Measurements from ENCODE around the gene METTL27. TPM values are rescaled to one million over a fixed set of nuclear protein-coding genes. Genes with fewer than 3 reads are reported as not detected.

The METTL27 gene
- total and polyA plus RNA-seq, 4 donors, result 1.0 to 1.7 (median 1.6) TPM

DNA sequence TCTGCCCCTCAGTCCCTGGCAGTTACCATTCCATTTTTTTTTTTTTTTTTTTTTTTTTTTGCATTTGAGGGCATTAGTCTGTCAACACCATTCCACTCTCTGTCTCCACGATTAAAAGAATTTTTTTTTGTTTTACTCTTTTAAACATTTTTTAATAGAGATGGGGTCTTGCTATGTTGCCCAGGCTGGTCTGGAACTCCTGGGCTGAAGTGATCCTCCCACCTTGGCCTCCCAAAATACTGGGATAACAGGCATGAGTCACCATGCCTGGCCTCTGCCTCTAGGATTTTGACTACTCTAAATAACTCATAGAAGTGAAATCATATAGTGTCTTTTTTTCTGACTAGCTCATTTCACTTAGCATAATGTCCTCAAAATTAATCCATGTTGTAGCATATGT, 55.7 kb downstream of the METTL27 start:
- no peaks in the 10 kb centered on the region for H3K4me1 ChIP-seq (ENCODE audit: control insufficient read depth in 4 of 4, insufficient read depth in 4 of 4, low read length in 3 of 4)
- no peak overlapping the region for H3K27ac ChIP-seq (ENCODE audit: low read depth in 1 of 2, low read length in 2 of 2)
- TF ChIP-seq NR2F2 (IDR thresholded peaks at IDR 0.05) (no peak), RXRA (IDR thresholded peaks at IDR 0.05) (no peak), JUND (IDR thresholded peaks at IDR 0.05) (no peak), YY1 (IDR thresholded peaks at IDR 0.05) (no peak), FOXA1 (IDR thresholded peaks at IDR 0.05) (no peak), GABPA (IDR thresholded peaks at IDR 0.05 in 1 of 2, conservative IDR thresholded peaks at IDR 0.05 in 1 of 2) (no peak), SP1 (IDR thresholded peaks at IDR 0.05) (no peak), EGR1 (IDR thresholded peaks at IDR 0.05; ENCODE audit: low read depth in 2 of 2) (no peak), HNF4G (IDR thresholded peaks at IDR 0.05) (no peak), TAF1 (conservative IDR thresholded peaks at IDR 0.05) (no peak), RAD21 (IDR thresholded peaks at IDR 0.05) (no peak), HNF4A (conservative IDR thresholded peaks at IDR 0.05) (no peak), FOXA2 (IDR thresholded peaks at IDR 0.05) (no peak)
- TF ChIP-seq, protein P1, sequence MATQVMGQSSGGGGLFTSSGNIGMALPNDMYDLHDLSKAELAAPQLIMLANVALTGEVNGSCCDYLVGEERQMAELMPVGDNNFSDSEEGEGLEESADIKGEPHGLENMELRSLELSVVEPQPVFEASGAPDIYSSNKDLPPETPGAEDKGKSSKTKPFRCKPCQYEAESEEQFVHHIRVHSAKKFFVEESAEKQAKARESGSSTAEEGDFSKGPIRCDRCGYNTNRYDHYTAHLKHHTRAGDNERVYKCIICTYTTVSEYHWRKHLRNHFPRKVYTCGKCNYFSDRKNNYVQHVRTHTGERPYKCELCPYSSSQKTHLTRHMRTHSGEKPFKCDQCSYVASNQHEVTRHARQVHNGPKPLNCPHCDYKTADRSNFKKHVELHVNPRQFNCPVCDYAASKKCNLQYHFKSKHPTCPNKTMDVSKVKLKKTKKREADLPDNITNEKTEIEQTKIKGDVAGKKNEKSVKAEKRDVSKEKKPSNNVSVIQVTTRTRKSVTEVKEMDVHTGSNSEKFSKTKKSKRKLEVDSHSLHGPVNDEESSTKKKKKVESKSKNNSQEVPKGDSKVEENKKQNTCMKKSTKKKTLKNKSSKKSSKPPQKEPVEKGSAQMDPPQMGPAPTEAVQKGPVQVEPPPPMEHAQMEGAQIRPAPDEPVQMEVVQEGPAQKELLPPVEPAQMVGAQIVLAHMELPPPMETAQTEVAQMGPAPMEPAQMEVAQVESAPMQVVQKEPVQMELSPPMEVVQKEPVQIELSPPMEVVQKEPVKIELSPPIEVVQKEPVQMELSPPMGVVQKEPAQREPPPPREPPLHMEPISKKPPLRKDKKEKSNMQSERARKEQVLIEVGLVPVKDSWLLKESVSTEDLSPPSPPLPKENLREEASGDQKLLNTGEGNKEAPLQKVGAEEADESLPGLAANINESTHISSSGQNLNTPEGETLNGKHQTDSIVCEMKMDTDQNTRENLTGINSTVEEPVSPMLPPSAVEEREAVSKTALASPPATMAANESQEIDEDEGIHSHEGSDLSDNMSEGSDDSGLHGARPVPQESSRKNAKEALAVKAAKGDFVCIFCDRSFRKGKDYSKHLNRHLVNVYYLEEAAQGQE (IDR thresholded peaks at IDR 0.05), result no peak
- TF ChIP-seq, protein P2, sequence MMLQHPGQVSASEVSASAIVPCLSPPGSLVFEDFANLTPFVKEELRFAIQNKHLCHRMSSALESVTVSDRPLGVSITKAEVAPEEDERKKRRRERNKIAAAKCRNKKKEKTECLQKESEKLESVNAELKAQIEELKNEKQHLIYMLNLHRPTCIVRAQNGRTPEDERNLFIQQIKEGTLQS (IDR thresholded peaks at IDR 0.05), result no peak
- TF ChIP-seq, protein P3, sequence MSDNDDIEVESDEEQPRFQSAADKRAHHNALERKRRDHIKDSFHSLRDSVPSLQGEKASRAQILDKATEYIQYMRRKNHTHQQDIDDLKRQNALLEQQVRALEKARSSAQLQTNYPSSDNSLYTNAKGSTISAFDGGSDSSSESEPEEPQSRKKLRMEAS (IDR thresholded peaks at IDR 0.05), result no peak
- TF ChIP-seq, protein P4, sequence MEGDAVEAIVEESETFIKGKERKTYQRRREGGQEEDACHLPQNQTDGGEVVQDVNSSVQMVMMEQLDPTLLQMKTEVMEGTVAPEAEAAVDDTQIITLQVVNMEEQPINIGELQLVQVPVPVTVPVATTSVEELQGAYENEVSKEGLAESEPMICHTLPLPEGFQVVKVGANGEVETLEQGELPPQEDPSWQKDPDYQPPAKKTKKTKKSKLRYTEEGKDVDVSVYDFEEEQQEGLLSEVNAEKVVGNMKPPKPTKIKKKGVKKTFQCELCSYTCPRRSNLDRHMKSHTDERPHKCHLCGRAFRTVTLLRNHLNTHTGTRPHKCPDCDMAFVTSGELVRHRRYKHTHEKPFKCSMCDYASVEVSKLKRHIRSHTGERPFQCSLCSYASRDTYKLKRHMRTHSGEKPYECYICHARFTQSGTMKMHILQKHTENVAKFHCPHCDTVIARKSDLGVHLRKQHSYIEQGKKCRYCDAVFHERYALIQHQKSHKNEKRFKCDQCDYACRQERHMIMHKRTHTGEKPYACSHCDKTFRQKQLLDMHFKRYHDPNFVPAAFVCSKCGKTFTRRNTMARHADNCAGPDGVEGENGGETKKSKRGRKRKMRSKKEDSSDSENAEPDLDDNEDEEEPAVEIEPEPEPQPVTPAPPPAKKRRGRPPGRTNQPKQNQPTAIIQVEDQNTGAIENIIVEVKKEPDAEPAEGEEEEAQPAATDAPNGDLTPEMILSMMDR (IDR thresholded peaks at IDR 0.05; ENCODE audit: low read depth, low read length, missing input control), result no peak
- TF ChIP-seq, protein P5, sequence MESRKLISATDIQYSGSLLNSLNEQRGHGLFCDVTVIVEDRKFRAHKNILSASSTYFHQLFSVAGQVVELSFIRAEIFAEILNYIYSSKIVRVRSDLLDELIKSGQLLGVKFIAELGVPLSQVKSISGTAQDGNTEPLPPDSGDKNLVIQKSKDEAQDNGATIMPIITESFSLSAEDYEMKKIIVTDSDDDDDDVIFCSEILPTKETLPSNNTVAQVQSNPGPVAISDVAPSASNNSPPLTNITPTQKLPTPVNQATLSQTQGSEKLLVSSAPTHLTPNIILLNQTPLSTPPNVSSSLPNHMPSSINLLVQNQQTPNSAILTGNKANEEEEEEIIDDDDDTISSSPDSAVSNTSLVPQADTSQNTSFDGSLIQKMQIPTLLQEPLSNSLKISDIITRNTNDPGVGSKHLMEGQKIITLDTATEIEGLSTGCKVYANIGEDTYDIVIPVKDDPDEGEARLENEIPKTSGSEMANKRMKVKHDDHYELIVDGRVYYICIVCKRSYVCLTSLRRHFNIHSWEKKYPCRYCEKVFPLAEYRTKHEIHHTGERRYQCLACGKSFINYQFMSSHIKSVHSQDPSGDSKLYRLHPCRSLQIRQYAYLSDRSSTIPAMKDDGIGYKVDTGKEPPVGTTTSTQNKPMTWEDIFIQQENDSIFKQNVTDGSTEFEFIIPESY (IDR thresholded peaks at IDR 0.05), result no peak
- WGBS, result 89% methylated on average over 1 of the region's 1 CpG
- no peaks in the 10 kb centered on the region for H3K9me3 ChIP-seq (ENCODE audit: control insufficient read depth in 4 of 4, low read length in 3 of 4)
- H3K27me3 ChIP-seq (ENCODE audit: control insufficient read depth in 4 of 4, insufficient read depth in 4 of 4, low read length in 3 of 4), result no peaks in the 10 kb centered on the region
- no peak overlapping the region for H3K9ac ChIP-seq (ENCODE audit: low read depth in 1 of 2, low read length in 2 of 2)
- no peak overlapping the region for H3K4me3 ChIP-seq (ENCODE audit: low read depth in 1 of 3, low read length in 3 of 3)
- DNase-seq (ENCODE audit: low spot score), result no peak
- H3K36me3 ChIP-seq (ENCODE audit: control insufficient read depth in 4 of 4, insufficient read depth in 3 of 4, low read depth in 1 of 4, low read length in 3 of 4), result no peaks in the 10 kb centered on the region

Other genes with a start within 250 kb of the METTL27 start
- gene MLXIPL, start 218.0 kb downstream of the METTL27 start, total RNA-seq, result 100 to 1,000 TPM in 1 of 2 donors, 10 to 100 TPM in 1; 50.3 to 384 TPM
- gene MLXIPL, start 218.0 kb downstream of the METTL27 start, polyA plus RNA-seq, result 100 to 1,000 TPM; 148 to 316 TPM
- 1 to 10 TPM in 1 of 2 donors, under 1 TPM in 1; 0.98 to 3.3 TPM for gene VPS37D, start 174.7 kb downstream of the METTL27 start, total RNA-seq
- gene VPS37D, start 174.7 kb downstream of the METTL27 start, polyA plus RNA-seq, result 1 to 10 TPM in 1 of 2 donors, under 1 TPM in 1; 0.38 to 1.6 TPM
- 1 to 10 TPM; 2.1 to 2.3 TPM for gene DNAJC30, start 159.1 kb downstream of the METTL27 start, total RNA-seq
- 1 to 10 TPM; 7.4 to 8.7 TPM for gene DNAJC30, start 159.1 kb downstream of the METTL27 start, polyA plus RNA-seq
- gene BUD23, start 158.9 kb downstream of the METTL27 start, total RNA-seq, result 10 to 100 TPM; 19.1 to 33.4 TPM
- 10 to 100 TPM; 42.2 to 52.6 TPM for gene BUD23, start 158.9 kb downstream of the METTL27 start, polyA plus RNA-seq
- gene STX1A, start 122.8 kb downstream of the METTL27 start, total RNA-seq, result 1 to 10 TPM in 1 of 2 donors, under 1 TPM in 1; 0.79 to 1.9 TPM
- 1 to 10 TPM in 1 of 2 donors, under 1 TPM in 1; 0.49 to 1.4 TPM for gene STX1A, start 122.8 kb downstream of the METTL27 start, polyA plus RNA-seq
- 1 to 10 TPM; 5.1 to 5.9 TPM for gene ABHD11, start 103.7 kb downstream of the METTL27 start, total RNA-seq
- 1 to 10 TPM; 7.4 to 7.6 TPM for gene ABHD11, start 103.7 kb downstream of the METTL27 start, polyA plus RNA-seq
- 10 to 100 TPM in 1 of 2 donors, 1 to 10 TPM in 1; 3.6 to 21.1 TPM for gene CLDN3, start 72.2 kb downstream of the METTL27 start, total RNA-seq
- 10 to 100 TPM; 24.7 to 43.0 TPM for gene CLDN3, start 72.2 kb downstream of the METTL27 start, polyA plus RNA-seq
- 1 to 10 TPM in 1 of 2 donors, under 1 TPM in 1; 0.37 to 1.4 TPM for gene CLDN4, start 11.5 kb downstream of the METTL27 start, total RNA-seq
- 1 to 10 TPM; 1.2 to 2.0 TPM for gene CLDN4, start 11.5 kb downstream of the METTL27 start, polyA plus RNA-seq
- not detected for gene TMEM270, start 18.6 kb upstream of the METTL27 start, total RNA-seq
- gene TMEM270, start 18.6 kb upstream of the METTL27 start, polyA plus RNA-seq, result under 1 TPM in 1 of 2 donors, not detected in 1; 0.09 TPM
- 10 to 100 TPM in 1 of 2 donors, 1 to 10 TPM in 1; 8.7 to 16.3 TPM for gene ELN, start 185.7 kb upstream of the METTL27 start, total RNA-seq
- gene ELN, start 185.7 kb upstream of the METTL27 start, polyA plus RNA-seq, result 10 to 100 TPM in 1 of 2 donors, 1 to 10 TPM in 1; 2.7 to 10.6 TPM
- gene LIMK1, start 241.3 kb upstream of the METTL27 start, total RNA-seq, result 1 to 10 TPM; 3.6 to 4.1 TPM
- gene LIMK1, start 241.3 kb upstream of the METTL27 start, polyA plus RNA-seq, result 1 to 10 TPM in 1 of 2 donors, under 1 TPM in 1; 0.63 to 3.3 TPM

Data from liver (tissue), 9 donors.